ENCODE data around the gene COL17A1. TPM values are rescaled to one million over a fixed set of nuclear protein-coding genes. Genes with fewer than 3 reads are reported as not detected.

Gene COL17A1
- total RNA-seq, 2 experiments from 2014 or later = not detected

DNA sequence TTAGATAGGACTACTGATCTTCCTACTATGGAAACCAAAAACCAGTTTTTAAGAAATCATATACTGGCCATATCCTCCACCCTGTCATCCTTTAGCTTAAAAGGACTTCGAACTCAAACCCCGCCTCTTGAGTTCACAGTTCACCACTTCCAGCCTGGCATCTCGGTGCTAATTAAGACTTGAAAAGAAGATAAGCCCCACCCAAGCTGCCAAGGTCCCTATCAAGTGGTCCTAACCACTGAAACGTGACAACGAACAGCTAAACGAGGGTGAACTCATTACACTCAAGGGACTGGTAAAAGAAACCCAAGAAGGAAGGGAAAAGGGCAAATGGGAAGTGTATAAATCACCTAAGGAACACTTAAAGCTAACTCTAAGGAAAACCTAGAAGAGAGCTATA lies 16.1 kb downstream of the COL17A1 start:
- ChIA-PET POLR2A (no interaction called here), CTCF (interaction anchor here (0.8 to 1.3 kb wide), 3 partner anchors 11 to 182 kb away, joined by 3 to 4 read pairs (median 3); no protein-coding TSS in a partner anchor)
- Mint-ChIP-seq H3K4me3 (no peak overlapping the region), H3K27ac (no peak overlapping the region), H3K4me1 (ENCODE audit: low read depth) (no peaks in the 10 kb centered on the region), H3K9me3 (no peaks in the 10 kb centered on the region), H3K27me3 (no peaks in the 10 kb centered on the region), H3K36me3 (no peaks in the 10 kb centered on the region)
- intact Hi-C loops (cut with micrococcal nuclease) = loop anchor here (5.0 kb wide), 1 partner anchor 87 kb away; no protein-coding TSS in a partner anchor
- DNase-seq = no peak

DNA sequence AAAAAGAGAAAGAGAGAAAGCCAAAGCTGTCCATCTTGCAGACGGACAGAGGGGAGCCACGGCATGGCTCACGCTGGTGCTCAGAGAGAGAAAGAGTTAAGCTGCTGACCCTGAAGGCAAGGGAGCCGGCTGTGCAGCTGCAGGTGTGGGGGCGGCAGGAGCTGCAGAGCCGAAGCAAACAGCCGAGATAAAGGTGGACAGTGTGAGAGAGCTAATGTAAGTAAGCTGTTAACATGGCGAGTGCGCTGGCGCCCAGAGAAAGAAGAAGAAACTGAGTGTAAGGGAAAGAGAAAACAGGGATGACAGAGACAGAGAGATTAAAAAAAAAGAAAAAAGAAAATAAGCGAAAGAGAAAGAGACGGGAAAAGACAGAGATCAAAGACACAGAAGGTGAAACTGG lies 18.2 kb downstream of the COL17A1 start:
- Mint-ChIP-seq H3K36me3 (no peaks in the 10 kb centered on the region), H3K4me3 (no peak overlapping the region), H3K27ac (no peak overlapping the region), H3K27me3 (no peaks in the 10 kb centered on the region), H3K4me1 (ENCODE audit: low read depth) (no peaks in the 10 kb centered on the region), H3K9me3 (no peaks in the 10 kb centered on the region)
- no peak for DNase-seq
- ChIA-PET CTCF (no interaction called here), POLR2A (no interaction called here)
- intact Hi-C loops (cut with micrococcal nuclease) = loop anchor here (5.0 kb wide), 1 partner anchor 85 kb away; no protein-coding TSS in a partner anchor

DNA sequence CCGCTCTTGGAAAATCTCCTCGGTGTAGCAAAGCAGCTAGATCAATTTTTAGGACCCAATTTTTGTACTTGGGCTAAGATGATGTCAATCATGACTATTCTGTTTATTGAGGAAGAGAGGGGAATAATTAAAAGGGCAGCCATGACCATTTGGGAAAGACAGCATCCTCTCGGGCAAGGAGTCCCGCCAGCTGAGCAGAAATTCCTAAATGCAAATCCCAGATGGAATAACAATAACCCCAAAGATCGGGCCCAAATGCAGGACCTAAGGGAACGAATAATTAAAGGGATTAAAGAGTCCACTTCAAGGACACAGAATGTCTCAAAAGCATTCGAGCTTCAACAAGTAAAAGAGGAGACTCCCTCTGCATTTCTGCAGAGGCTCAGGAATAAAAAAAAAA lies 18.7 kb downstream of the COL17A1 start:
- Mint-ChIP-seq H3K4me3 (no peak overlapping the region), H3K27ac (no peak overlapping the region), H3K36me3 (no peaks in the 10 kb centered on the region), H3K4me1 (ENCODE audit: low read depth) (no peaks in the 10 kb centered on the region), H3K9me3 (no peaks in the 10 kb centered on the region), H3K27me3 (no peaks in the 10 kb centered on the region)
- no peak for DNase-seq
- POLR2A ChIA-PET = no interaction called here
- CTCF ChIA-PET = interaction anchor here (1.5 kb wide), 1 partner anchor 182 kb away, joined by 4 read pairs; no protein-coding TSS in a partner anchor
- intact Hi-C loops (cut with micrococcal nuclease) = loop anchor here (5.0 kb wide), 1 partner anchor 85 kb away; no protein-coding TSS in a partner anchor

DNA sequence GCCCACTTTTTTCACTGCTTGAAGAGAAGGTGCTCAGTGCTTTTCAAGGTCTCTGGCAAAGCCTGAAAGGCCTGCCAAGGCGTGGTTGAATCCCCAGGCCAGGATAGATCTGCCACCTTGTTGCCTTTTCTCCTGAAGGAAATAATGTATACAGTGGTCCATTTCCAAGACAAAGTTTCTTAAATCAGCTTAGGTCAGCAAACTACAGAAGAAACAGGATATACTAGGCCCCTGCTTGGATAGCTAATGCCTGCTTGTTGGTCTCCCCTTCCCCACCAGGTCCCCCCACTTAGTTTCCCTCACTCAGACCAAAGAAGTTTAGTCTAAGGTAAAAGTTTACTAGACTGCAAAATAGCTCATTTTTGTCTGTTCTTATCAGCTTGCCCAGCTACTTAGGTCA lies 19.9 kb downstream of the COL17A1 start:
- no peaks in the 10 kb centered on the region for H3K36me3 Mint-ChIP-seq
- ChIA-PET CTCF (interaction anchor here (1.5 kb wide), 1 partner anchor 181 kb away, joined by 4 read pairs; no protein-coding TSS in a partner anchor), POLR2A (interaction anchor here (1.1 kb wide), 1 partner anchor 17 kb away, joined by 3 read pairs; no protein-coding TSS in a partner anchor)
- intact Hi-C loops (cut with micrococcal nuclease) = loop anchor here (5.0 kb wide), 1 partner anchor 83 kb away; no protein-coding TSS in a partner anchor
- no peak overlapping the region for H3K27ac Mint-ChIP-seq
- no peaks in the 10 kb centered on the region for H3K4me1 Mint-ChIP-seq (ENCODE audit: low read depth)
- no peaks in the 10 kb centered on the region for H3K9me3 Mint-ChIP-seq
- no peak for DNase-seq
- no peaks in the 10 kb centered on the region for H3K27me3 Mint-ChIP-seq
- no peak overlapping the region for H3K4me3 Mint-ChIP-seq

DNA sequence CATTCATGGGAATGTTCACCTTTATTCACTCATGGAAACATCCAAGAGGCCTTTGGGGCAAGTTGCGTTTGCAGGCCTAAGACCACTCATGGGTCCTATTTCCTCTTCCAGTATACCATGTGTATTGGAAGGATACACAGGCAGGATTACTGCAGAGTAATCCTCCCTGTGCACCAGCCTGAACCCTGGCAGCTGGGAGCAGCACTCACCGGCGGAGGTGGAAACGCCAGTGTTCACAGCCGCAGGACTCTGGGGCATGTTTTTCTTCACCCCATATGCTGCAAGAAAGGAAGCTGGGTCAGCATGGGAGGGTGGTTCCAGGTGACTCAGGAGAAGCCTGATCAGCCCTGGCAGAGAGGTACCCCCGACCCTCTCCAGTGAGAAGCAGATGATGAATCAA lies 24.5 kb downstream of the COL17A1 start:
- no peaks in the 10 kb centered on the region for H3K9me3 Mint-ChIP-seq
- CTCF ChIA-PET = no interaction called here

DNA sequence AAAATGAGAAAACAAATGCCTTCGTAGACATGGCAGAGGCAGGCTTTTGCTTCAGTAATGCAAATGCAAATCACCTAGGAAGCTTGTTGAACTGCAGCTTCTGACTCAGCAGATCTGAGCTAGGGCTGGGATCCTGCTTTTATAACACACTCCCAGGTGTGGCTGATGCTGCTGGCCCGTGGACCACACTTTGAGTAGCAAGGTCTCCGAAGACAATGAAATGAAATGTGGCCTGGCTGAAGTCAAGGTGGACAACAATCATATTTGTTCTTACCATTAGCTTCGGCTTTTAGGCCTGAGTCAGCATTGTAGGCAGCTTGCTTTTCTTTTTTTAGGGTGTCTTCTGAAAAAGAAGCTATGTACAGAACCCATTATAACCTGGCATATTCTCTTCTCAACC lies 26.3 kb downstream of the COL17A1 start:
- H3K4me1 Mint-ChIP-seq (ENCODE audit: low read depth) = no peaks in the 10 kb centered on the region
- POLR2A ChIA-PET = no interaction called here
- no peak overlapping the region for H3K4me3 Mint-ChIP-seq
- no peaks in the 10 kb centered on the region for H3K36me3 Mint-ChIP-seq
- H3K9me3 Mint-ChIP-seq = no peaks in the 10 kb centered on the region
- CTCF ChIA-PET = no interaction called here
- DNase-seq = no peak
- intact Hi-C loops (cut with micrococcal nuclease) = no loop called here
- H3K27ac Mint-ChIP-seq = no peak overlapping the region
- H3K27me3 Mint-ChIP-seq = no peaks in the 10 kb centered on the region

More for the DNA sequence above, 24.5 kb downstream of the COL17A1 start:
- DNase-seq = no peak
- H3K4me3 Mint-ChIP-seq = no peak overlapping the region
- H3K27ac Mint-ChIP-seq = no peak overlapping the region
- H3K4me1 Mint-ChIP-seq (ENCODE audit: low read depth) = no peaks in the 10 kb centered on the region
- H3K36me3 Mint-ChIP-seq = no peaks in the 10 kb centered on the region
- intact Hi-C loops (cut with micrococcal nuclease) = no loop called here
- POLR2A ChIA-PET = no interaction called here
- no peaks in the 10 kb centered on the region for H3K27me3 Mint-ChIP-seq

DNA sequence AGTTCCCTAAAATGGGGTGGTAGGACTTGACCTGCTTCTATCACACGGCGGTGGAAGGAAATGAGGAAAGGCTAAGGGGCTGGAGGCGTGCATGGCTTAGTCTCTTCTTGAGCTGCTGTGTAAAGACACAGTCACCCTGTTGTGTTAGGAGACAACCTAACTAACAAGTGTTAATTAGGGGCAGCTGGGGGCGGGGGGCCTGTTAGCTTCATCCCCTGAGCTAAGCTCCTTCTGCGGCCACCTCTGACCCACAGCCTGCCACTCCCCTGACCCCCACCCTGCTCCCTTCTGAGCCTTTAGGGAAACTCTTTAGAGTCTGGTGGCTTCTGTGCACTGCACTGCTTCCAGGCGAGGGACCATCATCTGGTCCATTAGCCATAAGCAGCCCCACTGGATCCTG lies 28.0 kb downstream of the COL17A1 start:
- Mint-ChIP-seq H3K27me3 (no peaks in the 10 kb centered on the region), H3K4me3 (no peak overlapping the region), H3K4me1 (ENCODE audit: low read depth) (no peaks in the 10 kb centered on the region), H3K36me3 (no peaks in the 10 kb centered on the region), H3K27ac (no peak overlapping the region), H3K9me3 (no peaks in the 10 kb centered on the region)
- ChIA-PET CTCF (interaction anchor here (1.1 kb wide), 1 partner anchor 32 kb away, joined by 4 read pairs; no protein-coding TSS in a partner anchor), POLR2A (no interaction called here)
- DNase-seq = no peak
- intact Hi-C loops (cut with micrococcal nuclease) = no loop called here

DNA sequence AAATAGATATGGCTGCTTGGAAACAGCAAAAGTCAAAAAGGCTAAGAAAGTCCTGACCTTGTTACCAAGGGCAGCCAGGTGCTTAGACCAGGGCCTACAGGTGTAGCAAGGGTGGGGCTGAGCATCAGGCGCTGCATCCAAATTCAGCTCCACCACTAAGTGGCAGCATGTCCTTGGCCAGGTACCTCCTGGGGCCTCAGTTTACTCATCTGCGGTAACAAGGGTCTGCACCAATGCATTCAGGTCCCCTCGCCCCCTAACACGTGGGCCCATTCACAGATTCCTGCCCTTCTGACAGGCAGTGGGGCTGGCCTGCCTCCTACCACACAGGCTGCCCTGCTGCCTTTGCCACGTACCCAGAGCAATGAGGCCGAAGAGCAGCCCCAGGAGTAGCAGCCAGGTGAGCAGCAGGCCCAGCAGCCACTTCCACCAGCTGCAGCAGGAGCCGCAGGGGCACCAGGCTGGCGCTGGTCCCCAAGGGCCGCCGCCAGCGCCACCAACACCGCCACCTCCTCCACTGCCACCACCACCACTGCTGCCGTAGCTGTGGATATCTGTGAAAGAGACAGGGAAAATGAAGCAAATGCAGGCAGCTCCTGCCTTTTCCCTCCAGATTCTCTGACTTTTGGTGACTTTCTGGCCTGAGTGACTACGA lies 28.9 kb downstream of the COL17A1 start:
- ChIA-PET CTCF (interaction anchor here (1.1 to 1.3 kb wide), 2 partner anchors 31 to 65 kb away, joined by 4 read pairs; partner anchors contain the start of gene SFR1), POLR2A (no interaction called here)
- H3K27ac Mint-ChIP-seq = no peak overlapping the region
- no peaks in the 10 kb centered on the region for H3K9me3 Mint-ChIP-seq
- intact Hi-C loops (cut with micrococcal nuclease) = no loop called here
- no peaks in the 10 kb centered on the region for H3K4me1 Mint-ChIP-seq (ENCODE audit: low read depth)
- DNase-seq = no peak
- no peak overlapping the region for H3K4me3 Mint-ChIP-seq
- no peaks in the 10 kb centered on the region for H3K36me3 Mint-ChIP-seq
- H3K27me3 Mint-ChIP-seq = no peaks in the 10 kb centered on the region

DNA sequence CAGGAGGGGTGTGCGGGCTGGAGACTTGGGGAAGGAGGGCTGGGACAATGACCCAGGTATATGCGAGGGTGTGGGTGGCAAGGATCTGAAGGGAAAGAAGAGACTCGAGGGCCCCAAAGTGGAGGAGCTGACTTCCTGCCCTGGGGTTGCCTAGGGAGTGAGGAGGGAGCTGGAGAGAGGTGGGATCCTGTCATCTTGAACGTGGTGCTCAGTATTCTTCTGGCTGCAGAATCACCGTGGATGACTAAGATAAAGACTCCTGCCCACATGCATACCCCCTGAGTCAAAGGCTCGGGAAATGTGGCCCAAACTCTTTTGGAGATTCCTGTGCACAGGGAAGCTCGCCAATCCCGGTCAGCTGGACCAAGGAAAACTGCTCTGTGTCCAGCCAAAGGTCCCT lies 31.2 kb downstream of the COL17A1 start:
- DNase-seq = no peak
- ChIA-PET POLR2A (no interaction called here), CTCF (interaction anchor here (1.4 kb wide), 1 partner anchor 166 kb away, joined by 4 read pairs; no protein-coding TSS in a partner anchor)
- Mint-ChIP-seq H3K36me3 (no peaks in the 10 kb centered on the region), H3K27me3 (no peaks in the 10 kb centered on the region), H3K9me3 (no peaks in the 10 kb centered on the region), H3K27ac (no peak overlapping the region), H3K4me3 (no peak overlapping the region), H3K4me1 (ENCODE audit: low read depth) (peaks cover 3% of the 10 kb centered on the region)
- intact Hi-C loops (cut with micrococcal nuclease) = no loop called here

DNA sequence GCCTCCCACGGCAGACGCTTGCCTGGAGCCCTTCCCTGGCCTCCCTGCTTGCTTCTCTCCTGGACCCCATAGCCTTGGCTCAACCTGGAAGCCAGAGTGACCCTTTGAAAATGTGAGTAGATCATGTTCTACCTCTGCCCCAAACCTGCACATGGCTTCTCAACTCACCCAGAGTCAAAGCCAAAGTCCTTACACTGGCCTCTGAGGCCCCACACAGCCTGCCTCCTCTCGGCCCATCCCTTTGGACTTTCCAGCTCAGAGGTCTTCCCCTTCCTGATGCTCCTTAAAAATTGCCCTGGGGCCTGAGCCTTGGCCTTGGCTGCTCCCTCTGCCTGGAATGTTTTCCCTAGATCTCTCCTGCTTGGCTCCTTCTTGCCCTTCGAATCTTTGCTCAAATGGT lies 32.5 kb downstream of the COL17A1 start:
- DNase-seq = no peak
- POLR2A ChIA-PET = no interaction called here
- Mint-ChIP-seq H3K27ac (no peak overlapping the region), H3K27me3 (no peaks in the 10 kb centered on the region), H3K4me3 (no peak overlapping the region), H3K4me1 (ENCODE audit: low read depth) (peaks cover 5% of the 10 kb centered on the region), H3K9me3 (no peaks in the 10 kb centered on the region), H3K36me3 (no peaks in the 10 kb centered on the region)
- CTCF ChIA-PET = no interaction called here
- intact Hi-C loops (cut with micrococcal nuclease) = no loop called here

DNA sequence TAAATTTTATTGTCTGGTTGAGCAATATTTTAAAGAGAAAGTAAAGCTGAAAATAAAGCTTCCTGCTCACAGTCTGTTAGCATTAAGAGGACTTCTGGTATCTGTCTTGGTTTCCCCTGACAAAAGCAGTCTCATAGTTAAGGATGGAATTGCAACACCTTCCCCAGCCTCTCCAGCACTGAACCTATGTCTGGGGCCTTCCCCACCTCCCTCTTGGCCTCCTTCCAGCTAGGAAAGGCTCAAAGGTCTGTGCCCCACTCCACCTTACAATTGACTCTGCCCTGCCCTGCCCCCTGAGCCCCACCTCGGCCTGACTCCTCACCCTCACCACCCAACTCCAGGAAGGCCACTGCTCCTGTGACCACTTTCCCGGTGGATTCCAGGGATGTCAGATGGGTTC lies 33.2 kb downstream of the COL17A1 start:
- POLR2A ChIA-PET = no interaction called here

DNA sequence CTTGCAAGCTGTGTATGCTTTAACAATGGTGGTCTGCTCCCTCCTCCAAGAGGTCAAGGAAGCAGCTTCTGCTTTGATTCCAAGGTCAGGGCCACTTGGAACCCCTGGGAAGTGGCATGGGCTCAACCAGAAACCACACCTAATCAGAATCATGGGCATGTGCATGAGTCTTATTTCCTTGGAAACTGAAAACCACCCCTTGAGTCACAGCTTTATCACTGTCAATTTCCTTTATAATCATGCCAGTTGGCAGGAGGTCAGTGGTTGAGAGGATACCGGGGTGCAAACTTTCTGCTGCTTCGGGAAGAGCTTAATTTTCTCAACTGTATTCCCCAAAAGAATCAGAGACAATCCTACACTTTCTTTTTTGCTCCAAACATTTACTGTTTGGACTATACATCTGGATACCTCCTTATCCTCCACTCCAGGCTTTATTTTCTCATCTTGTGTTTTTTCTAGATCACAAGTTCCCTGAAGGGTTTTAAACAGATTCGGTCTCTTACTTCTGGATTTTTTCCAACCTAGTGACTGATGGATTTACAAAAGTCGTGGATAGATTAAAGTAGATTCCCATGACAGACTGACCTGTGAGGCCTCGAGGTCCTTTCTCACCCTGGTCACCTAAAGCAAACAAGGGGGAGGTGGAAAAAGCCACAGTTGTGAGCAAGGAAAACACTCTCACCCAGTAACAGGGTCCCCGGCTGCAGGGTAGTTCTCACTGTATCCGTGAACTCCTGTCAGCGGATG lies 36.0 kb downstream of the COL17A1 start:
- no peak for DNase-seq
- no peak overlapping the region for H3K4me3 Mint-ChIP-seq
- ChIA-PET CTCF (interaction anchor here (1.2 kb wide), 1 partner anchor 72 kb away, joined by 4 read pairs; the partner anchor contains the start of gene SFR1), POLR2A (interaction anchor here (0.9 kb wide), 1 partner anchor 16 kb away, joined by 3 read pairs; no protein-coding TSS in a partner anchor)
- no peak overlapping the region for H3K27ac Mint-ChIP-seq
- intact Hi-C loops (cut with micrococcal nuclease) = loop anchor here (10.0 kb wide), 1 partner anchor 155 kb away; no protein-coding TSS in a partner anchor
- H3K4me1 Mint-ChIP-seq (ENCODE audit: low read depth) = peaks cover 5% of the 10 kb centered on the region
- no peaks in the 10 kb centered on the region for H3K36me3 Mint-ChIP-seq
- H3K27me3 Mint-ChIP-seq = no peaks in the 10 kb centered on the region
- no peaks in the 10 kb centered on the region for H3K9me3 Mint-ChIP-seq

More for the DNA sequence above, 33.2 kb downstream of the COL17A1 start:
- CTCF ChIA-PET = no interaction called here
- DNase-seq = no peak
- no peak overlapping the region for H3K4me3 Mint-ChIP-seq
- no peaks in the 10 kb centered on the region for H3K9me3 Mint-ChIP-seq
- H3K36me3 Mint-ChIP-seq = no peaks in the 10 kb centered on the region
- peaks cover 5% of the 10 kb centered on the region for H3K4me1 Mint-ChIP-seq (ENCODE audit: low read depth)
- no peaks in the 10 kb centered on the region for H3K27me3 Mint-ChIP-seq
- H3K27ac Mint-ChIP-seq = no peak overlapping the region
- intact Hi-C loops (cut with micrococcal nuclease) = no loop called here
